Epithelial cell of esophagus (primary cell): ENCODE results near the gene DNAJC5.
A peak's percentile ranks its signal among the peaks of the same experiment; 100 is the strongest.

Experiments used
- DNase-seq: peaks from one replicate; pipeline ENCODE4 v3.0.0; 2010; ENCODE audit warnings: low read depth
- H3K4me3 ChIP-seq: 2 replicates; pipeline ENCODE4 v1.5.1; 2011; ENCODE audit warnings: mild to moderate bottlenecking, low read length, control low read depth
- TF ChIP-seq, protein P1 (sequence below): IDR thresholded peaks from 2 replicates; pipeline ENCODE4 v1.5.1; 2011; ENCODE audit warnings: low read depth, mild to moderate bottlenecking, low read length, control low read depth, inconsistent platforms; ENCODE audit not compliant: insufficient read depth; ENCODE audit errors: missing control alignments

DNAJC5 gene

DNA sequence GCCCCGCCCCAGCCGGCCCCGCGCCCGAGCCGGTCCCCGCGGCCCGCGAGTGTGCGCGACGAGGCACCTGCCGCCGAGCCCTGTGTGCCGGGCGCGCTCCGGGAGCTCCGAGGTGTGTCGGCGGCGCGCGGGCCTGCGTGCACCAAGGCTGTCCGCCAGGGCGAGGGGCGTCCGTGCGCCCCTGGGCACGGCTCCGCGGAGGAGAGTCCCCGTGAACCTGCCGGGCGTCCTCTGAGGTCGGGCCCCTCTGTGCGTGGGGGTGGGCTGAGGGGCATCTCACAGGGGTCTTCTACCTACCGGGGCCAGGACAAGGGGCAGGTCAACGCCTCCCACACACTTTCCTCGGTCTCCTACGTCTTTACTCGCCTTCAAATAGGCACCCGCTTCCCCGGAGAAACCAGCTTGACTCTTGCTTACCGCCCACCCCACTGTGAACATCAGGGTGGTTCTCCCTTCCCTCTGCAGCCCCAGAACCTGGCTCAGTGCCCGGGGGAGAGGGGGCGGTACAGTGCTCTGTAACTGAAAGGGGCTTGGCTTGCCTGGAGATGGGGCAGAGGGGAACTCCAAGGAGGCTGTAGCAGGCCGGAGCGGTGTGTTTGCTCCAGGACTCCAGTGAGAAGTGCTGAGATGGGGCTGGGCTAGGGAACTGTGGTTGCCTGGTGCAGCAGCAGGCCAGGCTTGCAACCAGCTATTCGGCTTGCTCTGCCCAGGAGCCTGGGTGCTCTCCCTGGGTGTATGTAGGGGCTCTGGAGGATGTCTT lies 84.8 kb downstream of the DNAJC5 start, which contains the start of gene SAMD10:
SAMD10 (minus strand) TSS at position 86 of the 760 bp plus-strand sequence. CDS start 175 bp downstream, outside the sequence.
- TF ChIP-seq, protein P1, sequence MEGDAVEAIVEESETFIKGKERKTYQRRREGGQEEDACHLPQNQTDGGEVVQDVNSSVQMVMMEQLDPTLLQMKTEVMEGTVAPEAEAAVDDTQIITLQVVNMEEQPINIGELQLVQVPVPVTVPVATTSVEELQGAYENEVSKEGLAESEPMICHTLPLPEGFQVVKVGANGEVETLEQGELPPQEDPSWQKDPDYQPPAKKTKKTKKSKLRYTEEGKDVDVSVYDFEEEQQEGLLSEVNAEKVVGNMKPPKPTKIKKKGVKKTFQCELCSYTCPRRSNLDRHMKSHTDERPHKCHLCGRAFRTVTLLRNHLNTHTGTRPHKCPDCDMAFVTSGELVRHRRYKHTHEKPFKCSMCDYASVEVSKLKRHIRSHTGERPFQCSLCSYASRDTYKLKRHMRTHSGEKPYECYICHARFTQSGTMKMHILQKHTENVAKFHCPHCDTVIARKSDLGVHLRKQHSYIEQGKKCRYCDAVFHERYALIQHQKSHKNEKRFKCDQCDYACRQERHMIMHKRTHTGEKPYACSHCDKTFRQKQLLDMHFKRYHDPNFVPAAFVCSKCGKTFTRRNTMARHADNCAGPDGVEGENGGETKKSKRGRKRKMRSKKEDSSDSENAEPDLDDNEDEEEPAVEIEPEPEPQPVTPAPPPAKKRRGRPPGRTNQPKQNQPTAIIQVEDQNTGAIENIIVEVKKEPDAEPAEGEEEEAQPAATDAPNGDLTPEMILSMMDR, result peak; percentile 0
- DNase-seq, result peak; percentile 42
- peak within 1 kb of the TSS; percentile 93 for H3K4me3 ChIP-seq

DNA sequence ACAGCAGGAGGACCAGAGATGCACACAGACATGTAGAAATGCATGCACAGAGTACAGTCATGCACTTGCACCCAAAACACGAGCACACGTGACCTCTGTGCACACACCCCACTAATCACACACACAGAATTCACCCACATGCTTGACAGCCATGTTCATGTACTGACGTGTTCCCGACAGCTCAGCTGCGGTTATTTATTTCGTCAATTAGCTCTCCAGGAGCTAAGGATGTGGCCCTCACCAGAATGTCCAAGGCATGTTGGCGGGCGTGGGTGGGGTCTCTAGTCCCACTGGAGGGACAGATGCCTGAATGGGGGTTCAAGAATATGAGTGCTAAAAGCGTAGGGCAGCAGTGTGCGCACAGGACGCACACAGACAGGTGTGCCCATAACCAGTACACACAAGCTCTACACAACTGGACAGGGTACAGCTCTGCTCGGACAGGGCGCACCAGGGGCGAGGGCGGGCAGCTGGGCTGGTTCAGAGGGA lies 85.4 kb downstream of the DNAJC5 start:
- TF ChIP-seq, protein P1, result no peak
- peak overlapping the region; percentile 93 for H3K4me3 ChIP-seq
- DNase-seq, result peak; percentile 94

DNA sequence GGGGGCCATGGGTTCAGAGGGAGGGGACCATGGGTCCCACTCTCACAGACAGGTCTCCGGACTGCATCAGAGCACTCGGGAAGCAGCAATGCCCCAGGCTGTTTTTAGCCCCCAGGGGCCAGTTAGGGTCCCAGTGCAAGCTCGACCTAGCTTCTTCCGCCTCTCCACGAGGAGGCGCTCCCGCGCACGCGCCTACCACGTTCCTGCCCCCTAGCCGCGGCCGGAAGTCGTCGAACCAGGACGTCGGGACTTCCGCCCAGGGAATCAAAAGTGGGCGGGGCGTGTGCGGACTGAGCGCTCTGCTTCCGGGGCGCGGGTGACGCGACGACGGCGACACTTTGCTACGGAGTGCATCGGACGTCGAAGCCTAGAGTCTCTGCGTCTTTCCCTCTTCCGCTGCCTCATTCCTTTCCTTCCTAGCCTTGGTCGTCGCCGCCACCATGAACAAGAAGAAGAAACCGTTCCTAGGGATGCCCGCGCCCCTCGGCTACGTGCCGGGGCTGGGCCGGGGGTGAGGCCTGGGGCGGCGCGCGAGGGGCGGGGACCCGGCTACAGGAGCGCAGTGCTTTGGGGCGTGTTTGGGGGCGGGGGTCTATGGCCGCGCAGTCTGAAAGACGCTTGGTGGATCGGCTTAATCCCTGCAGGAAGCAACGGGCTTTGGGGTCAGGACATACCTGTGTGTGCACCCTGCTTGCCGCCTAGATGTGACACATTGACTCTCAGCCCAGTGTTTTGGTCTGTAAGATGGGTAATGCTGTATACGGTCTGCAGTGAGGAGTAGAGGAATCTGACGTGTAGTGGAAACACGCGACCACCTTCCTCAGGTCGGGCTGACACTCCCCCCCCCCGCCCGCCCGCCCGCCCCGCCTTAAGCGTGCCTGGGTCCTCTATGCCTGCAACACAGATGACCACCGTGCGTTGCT lies 86.1 kb downstream of the DNAJC5 start, which contains the start of gene PRPF6:
PRPF6 (plus strand) TSS at position 327 of the 923 bp plus-strand sequence; CDS start at position 441, 114 bp downstream.
- TF ChIP-seq, protein P1, result peak; percentile 78
- peak; percentile 97 for DNase-seq
- peak within 1 kb of the TSS; percentile 93 for H3K4me3 ChIP-seq

DNA sequence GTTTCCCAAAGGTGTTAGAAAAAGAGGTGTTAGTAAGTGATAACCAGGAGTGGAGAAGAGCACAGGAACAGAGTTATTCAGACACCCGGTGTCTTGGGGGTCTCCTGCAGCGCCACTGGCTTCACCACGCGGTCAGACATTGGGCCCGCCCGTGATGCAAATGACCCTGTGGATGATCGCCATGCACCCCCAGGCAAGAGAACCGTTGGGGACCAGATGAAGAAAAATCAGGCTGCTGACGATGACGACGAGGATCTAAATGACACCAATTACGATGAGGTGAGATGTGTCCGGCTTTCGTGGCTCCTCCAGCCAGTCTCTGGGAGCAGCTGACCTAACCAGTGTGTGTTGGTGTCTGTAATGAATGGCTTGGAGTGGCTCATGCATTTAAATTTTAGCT lies 88.0 kb downstream of the DNAJC5 start:
- TF ChIP-seq, protein P1, result no peak
- H3K4me3 ChIP-seq, result no peak overlapping the region
- DNase-seq, result no peak
